Erythroblast (primary cell): ENCODE measurements around the gene SEMA4G.
A peak's percentile ranks its signal among the peaks of the same experiment; 100 is the strongest.

Experiments
- DNase-seq, 2 experiments: peaks; one replicate each; lab custom pipeline; 2025; lab: John Stamatoyannopoulos, UW
- GATA1 ChIP-seq: IDR thresholded peaks from 2 replicates; pipeline ENCODE4 v1.6.1; 2011; ENCODE audit warnings: low read depth, mild to moderate bottlenecking, control low read depth, low read length, moderate library complexity
- POLR2A ChIP-seq: IDR thresholded peaks from 2 replicates; pipeline ENCODE4 v1.6.1; 2011; ENCODE audit warnings: mild to moderate bottlenecking, low read length

The SEMA4G gene, protein sequence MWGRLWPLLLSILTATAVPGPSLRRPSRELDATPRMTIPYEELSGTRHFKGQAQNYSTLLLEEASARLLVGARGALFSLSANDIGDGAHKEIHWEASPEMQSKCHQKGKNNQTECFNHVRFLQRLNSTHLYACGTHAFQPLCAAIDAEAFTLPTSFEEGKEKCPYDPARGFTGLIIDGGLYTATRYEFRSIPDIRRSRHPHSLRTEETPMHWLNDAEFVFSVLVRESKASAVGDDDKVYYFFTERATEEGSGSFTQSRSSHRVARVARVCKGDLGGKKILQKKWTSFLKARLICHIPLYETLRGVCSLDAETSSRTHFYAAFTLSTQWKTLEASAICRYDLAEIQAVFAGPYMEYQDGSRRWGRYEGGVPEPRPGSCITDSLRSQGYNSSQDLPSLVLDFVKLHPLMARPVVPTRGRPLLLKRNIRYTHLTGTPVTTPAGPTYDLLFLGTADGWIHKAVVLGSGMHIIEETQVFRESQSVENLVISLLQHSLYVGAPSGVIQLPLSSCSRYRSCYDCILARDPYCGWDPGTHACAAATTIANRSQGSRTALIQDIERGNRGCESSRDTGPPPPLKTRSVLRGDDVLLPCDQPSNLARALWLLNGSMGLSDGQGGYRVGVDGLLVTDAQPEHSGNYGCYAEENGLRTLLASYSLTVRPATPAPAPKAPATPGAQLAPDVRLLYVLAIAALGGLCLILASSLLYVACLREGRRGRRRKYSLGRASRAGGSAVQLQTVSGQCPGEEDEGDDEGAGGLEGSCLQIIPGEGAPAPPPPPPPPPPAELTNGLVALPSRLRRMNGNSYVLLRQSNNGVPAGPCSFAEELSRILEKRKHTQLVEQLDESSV

DNA sequence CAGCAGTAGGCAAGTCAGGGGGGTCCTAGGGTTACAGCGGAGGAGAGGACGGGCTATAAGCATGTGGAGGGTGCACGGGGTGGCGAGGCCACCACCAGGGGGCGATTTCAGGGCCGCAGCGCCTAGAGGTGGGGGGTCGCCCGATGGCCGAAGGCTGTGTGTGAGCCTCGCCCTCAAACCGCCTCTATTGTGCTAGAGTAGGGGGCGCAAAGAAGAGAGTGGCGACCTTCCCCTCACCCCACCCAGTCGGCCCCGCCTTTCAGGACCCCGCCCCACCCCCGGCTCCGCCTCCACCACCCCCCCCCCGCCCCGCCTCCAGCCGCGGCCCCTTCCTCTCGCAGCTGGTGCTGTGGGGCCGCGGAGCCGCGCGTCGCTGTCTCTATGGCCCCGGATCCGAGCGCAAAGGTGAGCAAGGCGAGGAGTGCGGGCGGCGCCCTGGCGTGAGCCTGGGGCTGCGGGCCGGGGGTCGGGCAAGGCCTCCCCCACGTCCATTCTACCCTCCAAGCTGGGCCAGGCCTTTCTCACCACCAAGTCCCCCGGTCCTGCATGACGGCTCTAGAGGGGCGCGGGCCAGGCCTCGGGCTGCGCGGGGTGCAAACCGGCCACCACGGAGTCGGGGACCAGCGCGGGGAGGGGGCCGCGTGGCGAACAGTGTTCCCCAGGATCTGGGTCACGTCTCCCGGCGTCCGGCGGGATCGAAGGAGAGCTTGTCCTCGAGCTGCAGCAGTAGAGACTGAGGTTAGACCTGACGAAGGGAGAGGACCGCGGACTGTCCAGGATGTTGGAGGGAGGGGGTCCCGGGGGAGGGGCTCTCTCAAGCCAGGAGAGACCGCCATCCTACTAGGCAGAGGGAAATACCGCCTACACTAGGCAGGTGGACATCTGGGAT is at the start of gene SEMA4G:
SEMA4G (plus strand) TSS at position 318 of the 889 bp plus-strand sequence. CDS start 3,409 bp downstream, outside the sequence.
- TF ChIP-seq GATA1 = no peak
- no peak for TF ChIP-seq POLR2A
- DNase-seq = peak; percentile 58 to 65

DNA sequence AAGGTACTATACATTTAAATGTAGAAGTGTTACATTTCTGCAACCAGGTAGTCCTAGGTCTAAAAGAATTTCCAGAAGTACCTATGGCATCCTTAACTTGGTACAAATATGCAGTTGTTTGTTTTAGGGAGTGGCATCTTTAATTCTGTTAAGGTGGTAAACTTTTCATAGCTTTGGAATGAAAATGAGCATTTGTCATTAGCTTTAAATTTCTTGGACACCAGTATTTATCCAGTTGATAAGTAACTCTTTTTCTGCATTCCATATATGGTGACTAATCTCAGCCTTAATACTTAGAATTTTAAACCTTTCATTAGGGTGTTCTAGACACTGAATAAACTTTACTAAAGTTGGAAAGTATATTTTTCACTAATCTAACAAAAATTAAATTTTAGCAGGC is 45.7 kb upstream of the SEMA4G start:
- TF ChIP-seq POLR2A (no peak), GATA1 (no peak)

DNA sequence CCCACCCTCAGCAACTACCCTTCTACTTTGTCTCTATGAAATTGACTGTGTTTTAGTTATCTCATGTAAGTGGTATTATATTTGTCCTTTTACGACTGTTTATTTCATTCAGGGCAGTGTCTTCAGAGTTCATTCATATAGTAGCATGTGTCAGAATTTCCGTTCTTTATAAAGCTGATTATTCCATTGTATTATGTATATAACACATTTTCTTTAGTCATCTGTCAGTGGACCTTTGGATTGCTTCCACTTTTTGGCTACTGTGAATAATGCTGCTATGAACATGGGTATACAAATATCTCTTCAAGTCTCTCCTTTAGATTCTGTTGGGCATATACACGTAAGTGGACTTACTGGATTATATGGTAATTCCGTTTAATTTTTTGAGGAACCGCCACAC is 42.0 kb upstream of the SEMA4G start:
- DNase-seq = no peak

More for the DNA sequence above, 45.7 kb upstream of the SEMA4G start:
- no peak for DNase-seq

DNA sequence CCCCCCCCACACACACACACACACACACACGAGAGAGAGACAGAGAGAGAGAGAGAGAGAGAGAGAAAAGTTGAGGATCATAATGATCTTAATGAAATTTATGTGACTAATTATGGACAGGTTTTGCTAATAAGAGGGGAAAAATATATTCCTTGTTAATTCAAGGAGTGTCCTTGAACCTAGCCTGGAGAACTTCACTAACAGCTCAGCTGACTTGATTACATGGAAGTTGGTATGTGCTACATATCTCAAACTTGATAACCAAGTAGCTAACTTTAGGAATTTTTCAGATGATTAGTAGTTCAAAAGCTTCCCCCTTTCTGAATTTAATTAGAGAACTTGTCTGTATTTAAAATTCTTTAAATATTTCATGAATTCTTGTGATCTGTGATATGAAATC is 41.3 kb upstream of the SEMA4G start:
- no peak for DNase-seq
- no peak for TF ChIP-seq GATA1
- no peak for TF ChIP-seq POLR2A

More for the DNA sequence above, 42.0 kb upstream of the SEMA4G start:
- TF ChIP-seq GATA1 = no peak
- TF ChIP-seq POLR2A = no peak

DNA sequence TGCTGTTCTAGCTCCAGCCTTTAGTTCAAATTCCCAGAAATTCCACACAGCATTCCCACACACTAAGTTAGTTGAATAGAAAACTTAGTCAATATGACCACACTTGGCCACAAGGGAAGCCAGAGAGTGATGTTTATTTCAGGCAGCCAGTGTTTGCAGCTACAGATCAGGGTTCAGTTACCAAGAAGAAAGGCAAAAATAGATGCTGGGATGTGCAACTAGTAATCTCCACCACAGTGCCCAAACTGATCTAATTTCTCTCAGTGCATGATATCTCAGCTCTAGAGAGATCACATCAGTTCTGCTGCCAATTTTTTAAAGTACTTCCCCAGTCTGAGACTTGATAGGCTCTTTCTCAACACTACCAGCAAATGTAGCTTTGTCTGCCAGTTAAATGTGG is 38.9 kb upstream of the SEMA4G start:
- DNase-seq = no peak
- TF ChIP-seq POLR2A (no peak), GATA1 (no peak)

DNA sequence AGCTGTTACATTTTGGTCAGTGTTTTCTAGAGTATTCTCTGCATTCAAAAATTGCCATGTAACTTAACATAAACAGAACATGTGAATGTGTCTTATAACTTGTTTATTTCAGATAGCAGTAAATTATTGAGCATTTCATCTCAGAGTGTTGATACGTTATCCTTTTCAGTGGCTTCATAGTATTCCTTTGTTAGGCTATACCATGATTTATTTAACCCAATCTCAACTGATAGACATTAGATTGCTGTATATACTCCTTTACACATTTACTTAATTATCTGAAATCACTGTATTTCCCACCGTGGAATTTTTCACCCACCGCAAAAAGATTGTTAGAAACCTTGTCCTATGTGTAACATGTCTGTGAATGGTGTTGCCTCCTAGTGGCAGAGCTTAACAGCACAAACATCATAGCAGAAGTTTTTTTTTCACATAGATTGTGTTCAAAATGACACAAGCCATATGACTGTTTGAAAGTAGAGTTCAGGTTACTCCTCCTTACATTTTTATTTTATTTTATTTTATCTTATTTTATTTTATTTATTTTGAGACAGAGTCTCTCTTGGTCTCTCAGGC is 35.1 kb upstream of the SEMA4G start:
- TF ChIP-seq POLR2A = no peak
- TF ChIP-seq GATA1 = no peak
- peak; percentile 21 to 31 for DNase-seq

DNA sequence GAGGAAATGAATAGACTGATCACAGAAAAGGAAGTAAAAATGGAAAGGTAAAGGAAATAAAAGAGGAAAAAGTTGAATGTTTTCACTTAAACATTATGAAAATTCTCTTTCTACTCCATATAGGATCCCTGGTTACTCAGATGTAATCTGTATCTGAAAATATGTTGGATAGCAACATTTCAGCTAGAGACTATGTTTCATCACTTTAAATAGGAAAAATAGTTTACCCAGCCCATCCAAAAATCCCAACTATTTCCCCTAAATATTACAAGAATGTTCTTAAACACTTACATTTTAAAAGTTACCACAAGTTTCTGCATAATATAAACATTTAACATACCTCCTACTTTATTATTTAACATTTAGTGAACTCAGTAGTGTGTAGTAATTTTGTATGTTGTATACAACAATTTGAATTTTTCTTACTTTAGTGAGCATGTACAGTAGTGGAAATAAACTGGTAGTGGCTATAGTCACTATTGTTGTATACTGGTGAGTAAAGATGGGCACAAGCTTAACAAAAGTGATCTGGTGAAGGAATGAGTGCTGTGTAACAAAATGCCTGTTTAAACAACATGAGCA is 29.4 kb upstream of the SEMA4G start:
- no peak for DNase-seq
- no peak for TF ChIP-seq POLR2A
- TF ChIP-seq GATA1 = no peak

DNA sequence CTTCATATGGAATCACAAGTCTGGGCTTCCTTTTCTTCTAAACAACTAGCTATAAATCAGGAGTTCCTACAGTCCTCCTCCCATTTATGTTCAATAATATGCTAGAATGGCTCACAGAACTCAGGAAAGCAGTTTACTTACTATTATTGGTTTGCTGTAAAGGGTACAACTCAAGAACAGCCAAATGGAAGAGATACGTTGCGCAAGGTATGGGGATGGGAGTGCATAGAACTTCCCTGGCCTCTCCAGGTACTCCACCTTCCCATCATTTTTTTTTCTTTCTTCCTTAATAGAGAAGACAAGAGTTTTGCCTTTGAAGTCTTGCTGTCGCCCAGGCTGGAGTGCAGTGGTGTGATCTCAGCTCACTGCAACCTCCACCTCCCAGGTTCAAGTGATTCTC is 27.1 kb upstream of the SEMA4G start:
- DNase-seq = no peak
- TF ChIP-seq GATA1 (no peak), POLR2A (no peak)

DNA sequence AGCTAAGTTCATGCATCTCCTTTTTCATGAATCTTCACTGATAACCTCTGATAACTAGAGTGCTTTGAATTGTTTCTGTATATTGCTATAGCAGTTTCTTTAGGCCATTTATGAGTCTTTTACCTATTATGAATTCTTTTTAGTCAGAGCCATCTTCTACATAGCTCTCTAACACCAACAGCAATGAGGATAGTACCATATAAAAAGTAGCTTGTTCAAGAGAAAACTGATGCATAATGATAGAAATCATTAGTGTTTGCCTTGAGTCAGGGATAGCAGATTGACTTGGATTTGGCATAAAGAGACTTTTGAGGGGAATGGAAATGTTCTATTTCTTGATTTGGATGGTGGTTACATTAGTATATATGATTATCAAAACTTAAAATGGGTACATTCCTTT is 25.8 kb upstream of the SEMA4G start:
- DNase-seq = no peak
- TF ChIP-seq GATA1 (no peak), POLR2A (no peak)

DNA sequence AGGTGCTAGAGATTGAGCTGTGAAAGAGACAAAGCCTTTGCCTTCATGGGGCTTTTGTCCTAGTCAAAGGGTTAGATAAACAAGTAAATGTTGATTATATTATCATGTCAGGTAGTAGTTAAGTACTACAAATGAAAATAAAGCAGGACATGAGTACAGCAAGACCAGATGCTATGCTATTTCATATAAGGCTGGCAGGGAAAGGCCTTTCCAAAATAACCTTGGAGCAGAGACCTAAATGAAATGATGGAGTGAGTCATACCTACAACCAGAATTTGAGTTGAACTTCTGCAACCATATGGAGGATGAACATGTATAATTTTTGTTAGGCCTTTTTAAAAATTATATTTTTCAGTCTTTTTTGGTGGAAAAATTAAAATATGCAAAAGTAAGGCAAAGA is 23.6 kb upstream of the SEMA4G start:
- TF ChIP-seq POLR2A (no peak), GATA1 (no peak)
- DNase-seq = no peak

DNA sequence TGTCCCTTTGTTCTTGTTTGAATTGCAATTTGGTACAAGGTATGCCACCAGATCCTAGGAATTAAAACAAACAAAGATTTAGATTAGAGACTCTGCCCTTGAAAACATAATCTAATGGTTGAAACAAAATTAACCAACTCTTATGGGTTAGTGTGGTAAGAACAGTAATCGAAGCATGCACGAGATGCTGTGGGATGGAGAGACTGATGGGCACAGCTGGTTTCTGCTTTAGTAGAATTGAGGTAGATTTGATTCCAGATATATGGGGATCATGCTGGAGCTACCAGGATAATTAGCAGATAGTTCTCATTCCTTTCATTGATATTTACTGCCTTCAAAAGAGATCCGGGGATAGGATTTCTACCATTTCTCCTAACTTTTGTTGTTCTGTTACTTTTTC is 20.4 kb upstream of the SEMA4G start:
- TF ChIP-seq POLR2A (no peak), GATA1 (no peak)
- no peak for DNase-seq

DNA sequence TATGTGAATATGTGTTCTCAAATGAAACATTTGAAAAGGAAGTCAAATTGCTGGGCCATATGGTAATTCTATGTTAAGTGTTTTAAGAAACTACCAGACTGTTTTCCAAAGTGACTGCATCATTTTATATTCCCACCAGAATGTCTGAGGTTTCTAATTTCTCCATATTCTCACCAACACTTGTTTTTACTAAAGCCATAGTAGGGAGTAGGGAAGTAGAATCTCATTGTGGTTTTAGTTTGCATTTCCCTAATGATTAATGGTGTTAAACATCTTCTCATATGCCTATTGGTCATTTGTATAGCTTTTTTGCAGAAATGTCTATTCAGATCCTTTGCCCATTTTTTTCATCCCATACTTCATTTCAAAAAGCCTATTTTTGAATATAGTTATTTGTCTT is 9.1 kb upstream of the SEMA4G start:
- TF ChIP-seq POLR2A = no peak
- TF ChIP-seq GATA1 = no peak
- DNase-seq = no peak

DNA sequence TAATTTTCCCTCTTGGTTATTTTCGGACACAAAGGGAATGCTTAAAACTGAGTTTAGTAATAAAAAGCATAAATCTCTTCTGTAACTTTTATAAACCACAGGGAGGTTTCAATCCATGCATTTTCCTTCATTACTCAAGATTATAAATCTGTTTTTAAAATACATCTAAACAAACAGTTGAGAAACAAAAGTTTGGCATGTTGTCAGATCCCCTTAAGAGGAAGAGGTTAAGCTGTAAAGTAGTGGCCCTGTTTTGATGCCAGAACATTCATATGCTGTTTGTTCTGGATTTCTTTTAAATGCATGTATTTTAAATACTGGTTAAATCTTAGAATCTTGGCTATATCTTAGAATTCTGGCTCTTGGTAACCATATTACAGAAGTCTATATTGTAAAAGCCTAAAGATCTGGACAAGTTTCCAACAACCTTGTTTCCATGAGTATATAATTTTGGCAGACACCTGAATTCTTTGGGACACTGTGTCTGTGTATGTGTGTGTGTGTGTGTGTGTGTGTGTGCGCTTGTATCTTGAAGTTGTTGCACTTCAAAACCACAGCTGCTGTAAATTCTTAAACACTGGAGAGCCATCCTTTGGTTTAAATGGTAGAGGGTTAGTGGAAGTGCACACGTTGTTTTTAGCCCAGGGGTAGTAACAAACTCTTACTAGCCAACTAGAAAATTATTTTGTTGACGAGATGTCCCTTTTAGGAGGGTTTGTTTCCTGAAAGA is 6.8 kb upstream of the SEMA4G start:
- no peak for DNase-seq
- TF ChIP-seq GATA1 (no peak), POLR2A (no peak)
